ENCODE data around the gene AKR1C2. TPM values are rescaled to one million over a fixed set of nuclear protein-coding genes. Genes with fewer than 3 reads are reported as not detected.
"Not testable (repeated sequence)": the region's sequence is repeated elsewhere in the genome, so short reads cannot be mapped to it uniquely, and the experiment has no call there.

The AKR1C2 gene
- total RNA-seq (not detected), total RNA-seq (0 reads per million in 2 donors)

DNA sequence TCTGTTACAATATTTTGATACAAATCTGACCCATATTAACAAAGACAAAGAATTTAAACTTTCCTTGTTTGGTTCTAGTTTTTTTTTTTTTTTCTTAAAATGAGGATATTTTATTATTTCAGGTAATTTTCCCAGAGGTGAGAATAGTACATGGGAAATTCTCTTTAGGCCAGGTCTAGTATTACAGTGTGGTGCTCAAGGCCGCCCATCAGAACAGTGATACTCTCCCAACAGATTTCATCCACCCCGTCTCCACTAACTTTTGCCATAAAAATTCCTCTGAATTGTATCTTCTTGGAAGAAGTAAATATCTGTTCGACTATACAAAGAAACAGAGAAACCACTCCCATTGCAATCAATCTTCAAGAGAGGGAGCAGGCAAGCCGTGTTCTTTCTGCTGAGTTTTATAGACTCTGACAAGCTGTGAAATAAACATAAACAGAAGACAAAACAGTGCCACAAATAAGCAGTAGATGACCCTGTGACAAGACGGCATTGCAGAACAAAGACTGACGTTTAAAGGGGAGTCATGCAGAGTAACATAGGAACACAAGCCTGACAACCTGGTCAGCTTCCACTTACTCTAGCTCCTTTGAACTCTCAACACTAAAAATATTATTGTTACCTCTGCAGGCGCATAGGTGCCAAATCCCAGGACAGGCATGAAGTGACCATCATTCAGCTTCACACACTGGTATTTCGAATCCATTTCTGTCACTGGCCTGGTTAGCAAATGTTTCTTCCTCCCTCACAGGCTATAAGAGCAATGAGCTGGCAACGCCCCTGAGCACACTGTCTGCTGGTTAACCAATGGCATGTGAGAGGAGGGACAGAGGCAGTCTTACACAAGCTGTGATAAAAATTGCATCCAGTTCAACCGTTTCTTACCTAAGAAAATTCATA lies at the start of gene AKR1C2:
TSS of gene AKR1C2 (minus strand) at position 731 of the 903 bp plus-strand sequence. CDS start at position 709, 22 bp downstream.
- not testable (repeated sequence) for H3K36me3 Mint-ChIP-seq (ENCODE audit: low read depth); H3K4me1 Mint-ChIP-seq; H3K27ac Mint-ChIP-seq; ATAC-seq; DNase-seq; H3K9me3 ChIP-seq (ENCODE audit: control insufficient read depth, low read length, poor library complexity, severe bottlenecking); H3K4me3 Mint-ChIP-seq
- H3K27me3 Mint-ChIP-seq = peaks cover 33% of the 10 kb centered on the region

DNA sequence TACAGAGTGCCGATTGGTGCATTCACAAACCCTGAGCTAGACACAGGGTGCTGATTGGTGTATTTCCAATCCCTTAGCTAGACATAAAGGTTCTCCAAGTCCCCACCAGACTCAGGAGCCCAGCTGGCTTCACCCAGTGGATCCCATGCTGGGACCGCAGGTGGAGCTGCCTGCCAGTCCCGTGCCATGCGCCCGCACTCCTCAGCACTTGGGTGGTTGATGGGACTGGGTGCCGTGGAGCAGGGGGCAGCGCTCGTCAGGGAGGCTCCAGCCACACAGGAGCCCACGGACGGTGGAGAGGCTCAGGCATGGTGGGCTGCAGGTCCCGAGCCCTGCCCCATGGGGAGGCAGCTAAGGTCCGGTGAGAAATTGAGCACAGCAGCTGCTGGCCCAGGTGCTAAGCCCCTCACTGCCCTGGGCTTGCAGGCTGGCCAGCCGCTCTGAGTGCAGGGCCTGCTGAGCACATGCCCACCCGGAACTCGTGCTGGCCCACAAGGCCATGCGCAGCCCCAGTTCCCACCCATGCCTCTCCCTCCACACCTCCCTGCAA lies 49.4 kb upstream of the AKR1C2 start:
- H3K27me3 Mint-ChIP-seq = not testable (repeated sequence)

DNA sequence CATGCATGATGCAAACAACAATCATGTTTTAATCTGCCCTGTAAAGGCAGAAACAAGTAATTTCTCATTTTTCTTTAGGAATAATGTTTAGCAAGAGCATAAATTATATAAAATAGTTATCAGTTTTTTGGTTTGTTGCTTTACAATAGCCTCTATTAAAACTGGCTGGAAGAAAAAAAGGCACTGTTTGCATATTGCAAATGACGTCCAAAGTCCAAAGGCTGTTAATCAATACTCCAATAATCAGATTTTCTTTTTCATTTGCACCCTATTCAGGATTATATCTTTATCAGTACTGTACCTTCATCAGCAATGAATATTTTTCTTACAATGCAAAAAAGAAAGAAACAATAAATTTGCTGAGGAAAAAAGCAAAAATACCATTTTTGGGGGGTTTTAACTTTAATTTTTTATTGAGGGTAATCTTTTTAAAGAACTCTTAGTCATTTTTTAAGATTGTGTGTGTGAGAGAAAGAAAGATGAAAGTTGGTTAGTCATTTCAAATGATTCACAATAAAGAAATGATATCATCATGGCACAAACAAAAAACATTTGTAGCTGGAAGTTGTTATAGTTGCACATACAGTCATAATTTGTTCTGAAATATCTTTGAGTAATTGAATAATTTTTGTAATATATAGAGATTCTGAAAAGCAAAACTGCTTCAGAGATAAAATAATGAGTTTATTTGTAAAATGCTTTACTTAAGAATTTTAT lies 44.4 kb upstream of the AKR1C2 start:
- peaks cover 5% of the 10 kb centered on the region for H3K27me3 Mint-ChIP-seq
- H3K4me1 Mint-ChIP-seq = no peaks in the 10 kb centered on the region
- H3K27ac Mint-ChIP-seq = no peak overlapping the region
- DNase-seq = no peak
- no peak for ATAC-seq
- no peak overlapping the region for H3K4me3 Mint-ChIP-seq
- H3K36me3 Mint-ChIP-seq (ENCODE audit: low read depth) = no peaks in the 10 kb centered on the region
- H3K9me3 ChIP-seq (ENCODE audit: control insufficient read depth, low read length, poor library complexity, severe bottlenecking) = no peaks in the 10 kb centered on the region

More for the DNA sequence above, 49.4 kb upstream of the AKR1C2 start:
- H3K9me3 ChIP-seq (ENCODE audit: control insufficient read depth, low read length, poor library complexity, severe bottlenecking); H3K4me1 Mint-ChIP-seq; DNase-seq; H3K27ac Mint-ChIP-seq; H3K36me3 Mint-ChIP-seq (ENCODE audit: low read depth); ATAC-seq; H3K4me3 Mint-ChIP-seq: not testable (repeated sequence)

DNA sequence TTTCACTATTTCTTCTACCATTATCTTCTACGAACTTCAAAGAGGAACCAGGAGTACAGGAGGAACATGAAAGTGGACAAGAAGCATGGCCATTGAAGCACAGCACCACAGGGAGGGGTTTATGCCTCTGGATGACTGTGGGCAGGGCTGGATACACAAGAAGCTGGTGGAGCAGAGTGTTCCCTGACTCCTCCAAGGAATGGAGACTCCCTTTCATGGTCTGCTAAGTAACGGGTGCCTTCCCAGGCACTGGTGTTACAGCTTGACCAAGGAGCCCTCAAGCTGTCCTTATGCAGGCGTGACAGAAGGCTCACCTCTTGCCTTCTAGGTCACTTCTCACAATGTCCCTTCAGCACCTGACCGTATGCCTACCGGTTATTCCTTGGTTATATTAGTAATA lies 43.4 kb upstream of the AKR1C2 start:
- not testable (repeated sequence) for H3K36me3 Mint-ChIP-seq (ENCODE audit: low read depth); ATAC-seq; H3K9me3 ChIP-seq (ENCODE audit: control insufficient read depth, low read length, poor library complexity, severe bottlenecking); H3K27ac Mint-ChIP-seq; H3K4me1 Mint-ChIP-seq; H3K4me3 Mint-ChIP-seq; DNase-seq
- H3K27me3 Mint-ChIP-seq = peaks cover 12% of the 10 kb centered on the region

DNA sequence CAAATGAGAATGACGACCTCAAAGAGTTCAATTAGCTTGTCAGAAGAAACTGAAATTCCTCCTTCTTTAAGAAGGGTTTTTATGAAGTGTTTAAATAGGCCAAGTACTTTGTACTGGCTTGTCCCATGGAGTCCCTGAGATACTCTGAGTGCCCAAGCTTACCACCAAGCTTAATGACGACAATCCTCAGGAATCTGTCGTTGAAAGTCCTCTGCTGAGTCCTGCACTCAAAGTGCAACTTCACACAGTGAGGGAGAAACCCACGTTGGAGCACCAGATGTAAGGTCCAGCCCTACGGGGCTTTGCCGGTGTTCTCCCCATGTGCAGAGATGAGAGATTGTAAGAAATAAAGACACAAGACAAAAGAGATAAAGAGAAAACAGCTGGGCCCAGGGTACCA lies 42.8 kb upstream of the AKR1C2 start:
- H3K9me3 ChIP-seq (ENCODE audit: control insufficient read depth, low read length, poor library complexity, severe bottlenecking) = no peaks in the 10 kb centered on the region
- Mint-ChIP-seq H3K27ac (no peak overlapping the region), H3K4me1 (peaks cover under 1% of the 10 kb centered on the region), H3K4me3 (no peak overlapping the region), H3K36me3 (ENCODE audit: low read depth) (no peaks in the 10 kb centered on the region), H3K27me3 (peaks cover 12% of the 10 kb centered on the region)
- DNase-seq = no peak
- ATAC-seq = no peak

DNA sequence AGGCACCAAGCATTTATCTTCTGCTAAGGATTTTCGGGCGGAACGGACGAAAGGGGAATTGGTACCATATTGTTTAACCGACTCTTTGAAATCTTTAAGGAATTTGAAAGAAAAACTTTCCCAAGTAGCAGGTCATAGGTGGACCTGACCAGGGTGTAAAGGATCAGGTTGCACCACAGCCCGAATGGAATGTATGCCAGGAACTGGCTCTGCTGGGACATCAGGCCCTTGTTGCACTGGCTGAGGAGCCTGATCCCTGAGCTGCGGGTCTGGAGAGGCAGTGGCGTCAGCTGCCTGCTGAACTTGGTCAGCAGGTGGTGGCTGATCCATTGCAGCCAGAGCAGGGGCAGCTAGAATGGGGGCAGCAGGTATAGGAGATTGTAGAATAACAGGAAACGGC lies 41.4 kb upstream of the AKR1C2 start:
- H3K4me3 Mint-ChIP-seq = no peak overlapping the region
- H3K27me3 Mint-ChIP-seq = peaks cover 14% of the 10 kb centered on the region
- H3K36me3 Mint-ChIP-seq (ENCODE audit: low read depth) = no peaks in the 10 kb centered on the region
- H3K4me1 Mint-ChIP-seq = peaks cover 5% of the 10 kb centered on the region
- H3K9me3 ChIP-seq (ENCODE audit: control insufficient read depth, low read length, poor library complexity, severe bottlenecking) = no peaks in the 10 kb centered on the region
- ATAC-seq (no peak), DNase-seq (no peak)
- no peak overlapping the region for H3K27ac Mint-ChIP-seq

DNA sequence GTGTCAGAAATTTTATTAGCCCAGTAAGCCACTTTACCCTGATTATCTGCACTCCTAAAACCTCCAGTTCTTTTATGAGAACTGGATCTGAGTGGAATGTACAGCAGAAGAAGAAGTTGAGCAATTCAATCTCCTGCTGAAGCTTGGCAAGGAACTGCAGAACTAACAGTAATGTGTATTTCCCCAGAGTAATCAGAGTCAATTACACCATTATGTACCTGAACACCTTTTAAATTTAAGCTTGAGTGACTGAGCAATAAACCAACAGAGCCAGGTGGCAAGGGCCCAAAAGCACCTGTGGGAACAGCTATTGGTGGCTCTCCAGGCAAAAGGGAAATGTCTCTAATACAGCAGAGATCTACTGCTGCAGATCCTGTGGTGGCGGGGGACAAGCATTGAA lies 40.1 kb upstream of the AKR1C2 start:
- no peaks in the 10 kb centered on the region for H3K36me3 Mint-ChIP-seq (ENCODE audit: low read depth)
- H3K4me1 Mint-ChIP-seq = peaks cover 5% of the 10 kb centered on the region
- DNase-seq (no peak), ATAC-seq (no peak)
- no peak overlapping the region for H3K27ac Mint-ChIP-seq
- peaks cover 18% of the 10 kb centered on the region for H3K27me3 Mint-ChIP-seq
- H3K4me3 Mint-ChIP-seq = no peak overlapping the region
- no peaks in the 10 kb centered on the region for H3K9me3 ChIP-seq (ENCODE audit: control insufficient read depth, low read length, poor library complexity, severe bottlenecking)

DNA sequence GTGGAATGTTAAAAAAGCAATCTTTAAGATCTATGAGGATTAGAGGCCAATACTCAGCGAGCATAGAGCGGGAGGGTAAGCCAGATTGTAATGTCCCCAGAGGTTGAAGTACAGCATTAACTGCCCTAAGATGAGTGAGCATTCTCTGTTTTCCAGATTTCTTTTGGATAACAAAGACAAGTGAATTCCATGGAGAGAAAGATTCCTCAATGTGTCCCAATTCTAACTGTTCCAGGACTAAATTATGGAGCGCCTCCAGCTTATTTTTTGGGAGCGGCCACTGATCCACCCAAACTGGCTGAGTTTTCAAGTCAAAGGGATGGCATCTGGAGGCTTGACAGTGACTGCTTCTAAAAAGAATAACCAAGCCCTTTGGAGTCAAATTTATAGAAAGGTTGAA lies 39.3 kb upstream of the AKR1C2 start:
- Mint-ChIP-seq H3K36me3 (ENCODE audit: low read depth) (no peaks in the 10 kb centered on the region), H3K4me3 (no peak overlapping the region), H3K4me1 (peaks cover 5% of the 10 kb centered on the region), H3K27ac (no peak overlapping the region), H3K27me3 (peaks cover 18% of the 10 kb centered on the region)
- DNase-seq = no peak
- no peaks in the 10 kb centered on the region for H3K9me3 ChIP-seq (ENCODE audit: control insufficient read depth, low read length, poor library complexity, severe bottlenecking)
- no peak for ATAC-seq

DNA sequence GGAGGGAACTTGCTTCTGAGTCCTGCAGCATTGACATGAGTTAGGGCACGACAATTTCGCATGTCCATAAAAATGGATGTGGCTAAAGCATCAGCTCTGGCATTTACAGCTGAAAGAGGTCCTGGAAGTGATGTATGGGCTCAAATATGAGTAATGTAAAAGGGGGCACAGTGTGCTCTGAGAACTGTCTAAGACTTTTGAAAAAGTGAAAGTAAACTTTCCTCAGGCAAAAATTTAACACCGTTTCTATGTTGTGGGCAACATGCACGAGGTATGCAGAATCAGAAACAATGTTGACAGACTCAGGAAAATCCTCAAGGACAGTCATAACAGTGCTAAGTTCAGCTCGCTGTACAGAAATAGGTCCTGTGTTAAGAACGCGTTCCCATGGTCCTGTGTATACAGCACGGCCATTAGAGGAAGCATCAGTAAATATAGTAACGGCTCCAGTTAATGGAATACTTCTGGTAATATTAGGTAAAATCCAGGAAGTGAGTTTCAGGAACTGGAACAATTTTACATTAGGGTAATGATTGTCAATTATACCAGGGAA lies 37.9 kb upstream of the AKR1C2 start:
- H3K27ac Mint-ChIP-seq = no peak overlapping the region
- no peak for ATAC-seq
- H3K27me3 Mint-ChIP-seq = peaks cover 26% of the 10 kb centered on the region

DNA sequence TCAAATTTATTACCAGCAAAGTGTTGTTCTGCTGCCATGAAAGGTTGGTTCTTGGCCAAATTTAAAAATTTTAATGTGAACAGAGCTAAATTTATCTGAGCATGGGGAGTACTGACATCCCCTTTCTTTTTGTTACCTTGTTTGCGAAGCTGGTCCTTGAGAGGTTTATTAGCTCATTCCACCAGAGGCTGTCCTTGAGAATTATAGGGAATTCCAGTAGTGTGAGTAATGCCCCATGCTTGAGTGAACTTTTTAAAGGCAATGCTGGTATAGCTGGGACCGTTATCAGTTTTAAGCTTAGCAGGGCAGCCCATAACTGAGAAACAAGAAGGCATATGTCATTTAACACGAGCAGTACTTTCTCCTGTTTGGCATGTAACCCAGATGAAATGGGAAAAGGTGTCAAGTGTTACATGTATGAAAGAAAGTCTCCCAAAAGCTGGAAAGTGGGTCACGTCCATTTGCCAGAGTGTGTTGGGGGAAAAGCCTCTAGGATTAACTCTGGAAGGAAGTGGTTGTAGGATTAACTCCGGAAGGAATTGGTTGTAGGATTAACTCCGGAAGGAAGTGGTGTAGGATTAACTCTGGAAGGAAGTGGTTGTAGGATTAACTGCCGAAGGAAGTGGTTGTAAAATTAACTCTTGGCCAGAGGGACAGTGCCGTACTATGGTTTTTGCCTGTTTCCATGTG lies 37.3 kb upstream of the AKR1C2 start:
- Mint-ChIP-seq H3K27me3 (peaks cover 26% of the 10 kb centered on the region), H3K4me1 (peaks cover 5% of the 10 kb centered on the region), H3K4me3 (no peak overlapping the region), H3K27ac (no peak overlapping the region), H3K36me3 (ENCODE audit: low read depth) (no peaks in the 10 kb centered on the region)
- no peak for DNase-seq
- no peak for ATAC-seq
- no peaks in the 10 kb centered on the region for H3K9me3 ChIP-seq (ENCODE audit: control insufficient read depth, low read length, poor library complexity, severe bottlenecking)

More for the DNA sequence above, 37.9 kb upstream of the AKR1C2 start:
- Mint-ChIP-seq H3K4me1 (peaks cover 5% of the 10 kb centered on the region), H3K4me3 (no peak overlapping the region), H3K36me3 (ENCODE audit: low read depth) (no peaks in the 10 kb centered on the region)
- no peak for DNase-seq
- no peaks in the 10 kb centered on the region for H3K9me3 ChIP-seq (ENCODE audit: control insufficient read depth, low read length, poor library complexity, severe bottlenecking)

DNA sequence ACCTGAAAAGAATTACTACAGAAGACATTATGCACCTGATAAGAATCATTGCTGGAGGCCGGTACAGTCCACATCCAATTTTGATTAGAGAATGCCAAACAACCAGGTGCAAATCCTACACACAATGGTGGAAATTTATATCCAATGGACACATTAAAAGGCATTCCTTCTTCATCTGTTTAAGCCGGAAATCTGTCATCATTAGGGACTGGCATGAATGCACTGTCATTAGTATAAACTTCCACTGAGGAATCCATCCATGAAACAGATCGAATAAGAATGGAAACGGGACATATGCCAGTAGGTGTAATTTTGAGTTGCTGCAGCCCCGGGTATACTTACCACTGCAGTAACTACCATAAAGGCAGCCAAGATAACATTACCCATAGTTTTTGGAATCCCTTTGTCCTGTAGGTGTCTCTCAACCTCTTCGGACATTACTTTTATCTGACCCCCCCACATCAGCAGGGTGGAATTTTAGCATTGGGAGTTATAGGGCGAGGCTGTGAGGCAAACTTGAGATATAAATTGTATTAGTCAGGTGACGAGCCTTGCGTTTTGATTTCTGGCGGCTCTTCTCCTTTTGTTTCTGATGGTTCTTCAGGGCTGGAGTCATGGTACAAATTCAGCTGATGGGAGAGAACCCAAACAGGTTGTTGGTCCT lies 36.5 kb upstream of the AKR1C2 start:
- no peaks in the 10 kb centered on the region for H3K36me3 Mint-ChIP-seq (ENCODE audit: low read depth)
- ATAC-seq (no peak), DNase-seq (no peak)
- H3K9me3 ChIP-seq (ENCODE audit: control insufficient read depth, low read length, poor library complexity, severe bottlenecking) = no peaks in the 10 kb centered on the region
- H3K4me3 Mint-ChIP-seq = no peak overlapping the region
- H3K27me3 Mint-ChIP-seq = peaks cover 26% of the 10 kb centered on the region
- peaks cover 5% of the 10 kb centered on the region for H3K4me1 Mint-ChIP-seq
- H3K27ac Mint-ChIP-seq = no peak overlapping the region

DNA sequence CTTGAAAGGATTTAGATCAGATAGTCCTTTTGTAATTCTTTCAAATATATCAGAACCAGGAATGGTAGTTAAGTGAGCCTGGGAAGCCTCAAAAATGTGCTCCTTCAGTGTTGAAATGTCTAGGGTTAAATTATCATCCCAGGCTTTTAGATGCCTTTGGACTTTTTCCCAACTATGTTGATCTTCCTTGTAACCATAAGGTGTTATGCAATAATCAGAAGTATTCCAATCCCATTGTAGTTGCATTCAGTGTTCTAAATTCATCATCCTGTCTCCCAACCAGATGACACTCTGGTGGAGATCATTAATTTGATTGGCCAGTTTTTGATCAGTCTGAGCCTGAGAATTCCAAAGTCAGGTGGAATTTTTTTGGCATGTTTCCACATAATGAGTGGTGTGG lies 35.1 kb upstream of the AKR1C2 start:
- Mint-ChIP-seq H3K27me3 (peaks cover 22% of the 10 kb centered on the region), H3K36me3 (ENCODE audit: low read depth) (peaks cover 1% of the 10 kb centered on the region), H3K4me1 (peaks cover 5% of the 10 kb centered on the region), H3K4me3 (no peak overlapping the region), H3K27ac (no peak overlapping the region)
- no peaks in the 10 kb centered on the region for H3K9me3 ChIP-seq (ENCODE audit: control insufficient read depth, low read length, poor library complexity, severe bottlenecking)
- ATAC-seq (no peak), DNase-seq (no peak)
